NCI-H460 (cell line): Measurements from ENCODE around the gene P2RX1. TPM values are rescaled to one million over a fixed set of nuclear protein-coding genes. Genes with fewer than 3 reads are reported as not detected.

ENCODE experiments used
- DNase-seq: peaks from one replicate; pipeline ENCODE4 v3.0.0-alpha.2; 2016; ENCODE audit warnings: low read depth; ENCODE audit errors: extremely low read depth
- total RNA-seq: library from RNA; depleted of rRNA; stranded (reverse); fragments of >200 nt; shearing (Covaris generic); gene quantifications from 2 replicates; pipeline ENCODE4 v1.2.3, GENCODE V29; 2014

The P2RX1 gene
- total RNA-seq, 1 experiment from 2014 or later = not detected

GRCh38 chr17:3926860-3927627 lies 10.8 kb upstream of the P2RX1 start:
- no peak for DNase-seq

GRCh38 chr17:3925684-3926485 lies 9.6 kb upstream of the P2RX1 start:
- DNase-seq = no peak

GRCh38 chr17:3924512-3925350 lies 8.5 kb upstream of the P2RX1 start:
- no peak for DNase-seq

GRCh38 chr17:3923466-3924190 lies 7.4 kb upstream of the P2RX1 start:
- DNase-seq = no peak

GRCh38 chr17:3922765-3923164 lies 6.5 kb upstream of the P2RX1 start:
- no peak for DNase-seq

GRCh38 chr17:3921502-3922319 lies 5.4 kb upstream of the P2RX1 start:
- DNase-seq = no peak

- no peak for DNase-seq
Observed at GRCh38 chr17:3921006-3921405, 4.7 kb upstream of the P2RX1 start.

- DNase-seq = no peak
Observed at GRCh38 chr17:3919123-3919624, 2.9 kb upstream of the P2RX1 start.

- DNase-seq = no peak
Observed at GRCh38 chr17:3918372-3919122, 2.3 kb upstream of the P2RX1 start.

- DNase-seq = no peak
Observed at GRCh38 chr17:3917391-3917931, 1.2 kb upstream of the P2RX1 start.

- DNase-seq = no peak
Observed at GRCh38 chr17:3916825-3917224, 560 bp upstream of the P2RX1 start.

- no peak for DNase-seq
Observed at GRCh38 chr17:3915581-3915994, 677 bp downstream of the P2RX1 start.

GRCh38 chr17:3914312-3914670 lies 2.0 kb downstream of the P2RX1 start:
- no peak for DNase-seq

- peak; percentile 73 for DNase-seq
Observed at GRCh38 chr17:3913531-3914311, 2.5 kb downstream of the P2RX1 start.

GRCh38 chr17:3912827-3913226 lies 3.4 kb downstream of the P2RX1 start:
- DNase-seq = no peak

- DNase-seq = no peak
Observed at GRCh38 chr17:3911271-3912053, 4.8 kb downstream of the P2RX1 start.
